Ovary (tissue), 3 donors: ENCODE data around the gene CCDC106.

Source experiments
- EP300 ChIP-seq: sonication (generic); formaldehyde crosslinking; IDR thresholded peaks from one replicate; pipeline ENCODE4 v1.6.1; 2017; ENCODE audit warnings: antibody characterized with exemption
- TF ChIP-seq, protein P1 (sequence below), 3 donors: fragments of 450-650 bp in 2 of 3; fragments of 200-600 bp in 1 of 3; IDR thresholded peaks; one replicate each; pipeline versions ENCODE4 v1.5.1 to v1.8.0; 2016 to 2022; ENCODE audit warnings: antibody characterized with exemption in 3 of 3, mild to moderate bottlenecking in 1 of 3
- donor health status: DM: no; HTN: no; CAD: no.

DNA sequence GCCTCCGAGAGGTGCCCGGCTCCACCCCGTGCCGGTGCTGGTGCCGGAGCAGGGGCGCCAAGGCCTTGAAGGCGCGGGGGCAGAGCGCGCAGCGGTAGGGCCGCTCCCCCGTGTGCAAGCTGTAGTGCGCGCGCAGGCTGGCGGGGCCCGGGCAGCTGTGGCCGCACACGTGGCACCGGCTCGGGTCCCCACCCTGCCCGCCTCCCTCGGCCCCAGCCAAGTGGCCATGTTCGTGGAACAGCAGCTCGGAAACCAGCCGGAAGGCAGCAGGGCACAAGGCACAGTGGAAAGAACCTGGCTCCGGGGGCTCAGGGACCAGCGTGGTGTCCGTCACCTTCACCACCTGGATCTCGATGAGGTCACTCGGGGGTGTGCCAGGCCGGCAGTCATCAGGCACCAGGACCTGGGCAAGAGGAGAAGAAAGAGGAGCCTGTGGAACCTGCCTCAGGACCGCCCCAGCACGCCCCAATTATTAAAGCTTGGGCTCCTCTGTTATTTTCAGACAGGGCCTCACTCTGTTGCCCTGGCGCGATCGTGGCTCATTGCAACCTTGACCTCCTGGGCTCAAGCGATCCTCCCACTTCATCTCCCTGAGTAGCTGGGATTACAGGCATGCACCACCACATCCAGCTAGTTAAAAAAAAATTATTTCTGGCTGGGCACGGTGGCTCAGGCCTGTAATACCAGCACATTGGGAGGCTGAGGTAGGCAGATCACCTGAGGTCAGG lies 25.6 kb upstream of the CCDC106 start:
- TF ChIP-seq, protein P1, sequence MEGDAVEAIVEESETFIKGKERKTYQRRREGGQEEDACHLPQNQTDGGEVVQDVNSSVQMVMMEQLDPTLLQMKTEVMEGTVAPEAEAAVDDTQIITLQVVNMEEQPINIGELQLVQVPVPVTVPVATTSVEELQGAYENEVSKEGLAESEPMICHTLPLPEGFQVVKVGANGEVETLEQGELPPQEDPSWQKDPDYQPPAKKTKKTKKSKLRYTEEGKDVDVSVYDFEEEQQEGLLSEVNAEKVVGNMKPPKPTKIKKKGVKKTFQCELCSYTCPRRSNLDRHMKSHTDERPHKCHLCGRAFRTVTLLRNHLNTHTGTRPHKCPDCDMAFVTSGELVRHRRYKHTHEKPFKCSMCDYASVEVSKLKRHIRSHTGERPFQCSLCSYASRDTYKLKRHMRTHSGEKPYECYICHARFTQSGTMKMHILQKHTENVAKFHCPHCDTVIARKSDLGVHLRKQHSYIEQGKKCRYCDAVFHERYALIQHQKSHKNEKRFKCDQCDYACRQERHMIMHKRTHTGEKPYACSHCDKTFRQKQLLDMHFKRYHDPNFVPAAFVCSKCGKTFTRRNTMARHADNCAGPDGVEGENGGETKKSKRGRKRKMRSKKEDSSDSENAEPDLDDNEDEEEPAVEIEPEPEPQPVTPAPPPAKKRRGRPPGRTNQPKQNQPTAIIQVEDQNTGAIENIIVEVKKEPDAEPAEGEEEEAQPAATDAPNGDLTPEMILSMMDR (IDR thresholded peaks at IDR 0.05): no peak
- no peak for TF ChIP-seq EP300
